Mesendoderm (in vitro differentiated cells): ENCODE results near the gene METTL22.
"Not testable (repeated sequence)": the region's sequence is repeated elsewhere in the genome, so short reads cannot be mapped to it uniquely, and the experiment has no call there.

ENCODE experiments used
- DNase-seq: peaks from one replicate; pipeline ENCODE4 v3.0.0; 2013
- H2AK5ac ChIP-seq: 2 replicates; pipeline ENCODE4 v1.6.1; 2013; ENCODE audit warnings: low read length, inconsistent platforms
- H2BK120ac ChIP-seq: 2 replicates; pipeline ENCODE4 v1.6.1; 2013; ENCODE audit warnings: low read depth, mild to moderate bottlenecking, low read length, moderate library complexity, mixed read lengths
- H2BK15ac ChIP-seq: replicated peaks from 2 replicates; pipeline ENCODE4 v1.6.1; 2013; ENCODE audit warnings: low read depth, mild to moderate bottlenecking, moderate library complexity
- H2BK5ac ChIP-seq: 2 replicates; pipeline ENCODE4 v1.6.1; 2013; ENCODE audit warnings: low read length, inconsistent platforms
- H3K18ac ChIP-seq: 2 replicates; pipeline ENCODE4 v1.6.1; 2013; ENCODE audit warnings: mild to moderate bottlenecking, low read length, mixed read lengths
- H3K23ac ChIP-seq: one replicate; pipeline ENCODE4 v1.6.1; 2013; ENCODE audit warnings: low read length
- H3K27ac ChIP-seq: 2 replicates; pipeline ENCODE4 v1.5.1; 2013; ENCODE audit warnings: low read depth, mild to moderate bottlenecking, inconsistent platforms, low read length, moderate library complexity
- H3K27me3 ChIP-seq: 2 replicates; pipeline ENCODE4 v1.6.1; 2013; ENCODE audit warnings: low read length, control low read depth, mild to moderate bottlenecking, inconsistent platforms; ENCODE audit not compliant: insufficient read depth, poor library complexity
- H3K36me3 ChIP-seq: 2 replicates; pipeline ENCODE4 v1.6.1; 2013; ENCODE audit warnings: low read length, inconsistent platforms; ENCODE audit not compliant: control insufficient read depth, insufficient read depth
- H3K4ac ChIP-seq: one replicate; pipeline ENCODE4 v1.6.1; 2013; ENCODE audit warnings: low read depth, mild to moderate bottlenecking, low read length, moderate library complexity
- H3K4me1 ChIP-seq: 2 replicates; pipeline ENCODE4 v1.6.1; 2013; ENCODE audit warnings: low read depth, low read length, inconsistent platforms; ENCODE audit not compliant: control insufficient read depth
- H3K4me2 ChIP-seq: 2 replicates; pipeline ENCODE4 v1.6.1; 2013; ENCODE audit warnings: low read length
- H3K4me3 ChIP-seq: 2 replicates; pipeline ENCODE4 v1.5.1; 2013; ENCODE audit warnings: mild to moderate bottlenecking, low read length
- H3K56ac ChIP-seq: one replicate; pipeline ENCODE4 v1.6.1; 2013; ENCODE audit warnings: low read length
- H3K79me1 ChIP-seq: 2 replicates; pipeline ENCODE4 v1.6.1; 2013; ENCODE audit warnings: low read length, inconsistent platforms
- H3K79me2 ChIP-seq: 2 replicates; pipeline ENCODE4 v1.6.1; 2013; ENCODE audit warnings: mild to moderate bottlenecking, low read length; ENCODE audit not compliant: control insufficient read depth, insufficient read depth
- H3K9ac ChIP-seq: 2 replicates; pipeline ENCODE4 v1.6.1; 2013; ENCODE audit warnings: low read length, inconsistent platforms
- H4K5ac ChIP-seq: one replicate; pipeline ENCODE4 v1.6.1; 2013; ENCODE audit warnings: low read length
- H4K8ac ChIP-seq: one replicate; pipeline ENCODE4 v1.6.1; 2013; ENCODE audit warnings: low read depth, mild to moderate bottlenecking, control low read depth, low read length, moderate library complexity
- WGBS: extraction: QIAGEN DNeasy Blood & Tissue Kit; methylation state at CpG from one replicate; pipeline ENCODE4 v1.1.7; 2013; ENCODE audit warnings: low lambda C conversion rate, missing lambda C conversion rate; ENCODE audit not compliant: insufficient coverage; ENCODE audit errors: extremely low coverage; 5-methylcytosine and 5-hydroxymethylcytosine counted together

The METTL22 gene

GRCh38 chr16:8646326-8647053 lies 25.0 kb downstream of the METTL22 start:
- Histone ChIP-seq H3K56ac (no peak overlapping the region), H3K4me1 (no peaks in the 10 kb centered on the region), H2BK15ac (no peak overlapping the region), H4K8ac (no peak overlapping the region), H2AK5ac (no peak overlapping the region), H3K4ac (no peak overlapping the region), H3K79me2 (no peaks in the 10 kb centered on the region), H2BK5ac (no peak overlapping the region), H3K4me3 (no peak overlapping the region), H3K27ac (no peak overlapping the region), H3K4me2 (no peak overlapping the region), H3K18ac (no peak overlapping the region), H3K23ac (no peak overlapping the region), H3K36me3 (peaks cover 33% of the 10 kb centered on the region), H2BK120ac (no peak overlapping the region), H3K79me1 (no peaks in the 10 kb centered on the region), H3K27me3 (no peaks in the 10 kb centered on the region), H4K5ac (no peak overlapping the region), H3K9ac (no peak overlapping the region)
- DNase-seq: no peak
- no CpG with 5 or more reads among the region's 13 CpGs for WGBS

GRCh38 chr16:8647721-8648318 lies 26.3 kb downstream of the METTL22 start:
- Histone ChIP-seq H3K4me1 (no peaks in the 10 kb centered on the region), H2BK120ac (no peak overlapping the region), H3K4me2 (no peak overlapping the region), H4K5ac (no peak overlapping the region), H3K4ac (no peak overlapping the region), H3K9ac (no peak overlapping the region), H2AK5ac (no peak overlapping the region), H3K27me3 (no peaks in the 10 kb centered on the region), H3K4me3 (no peak overlapping the region), H3K18ac (no peak overlapping the region), H2BK5ac (no peak overlapping the region), H4K8ac (no peak overlapping the region), H3K27ac (no peak overlapping the region), H3K56ac (no peak overlapping the region), H3K79me1 (no peaks in the 10 kb centered on the region), H3K23ac (no peak overlapping the region), H3K36me3 (peaks cover 20% of the 10 kb centered on the region), H3K79me2 (no peaks in the 10 kb centered on the region), H2BK15ac (no peak overlapping the region)
- no CpG with 5 or more reads among the region's 9 CpGs for WGBS
- no peak for DNase-seq

GRCh38 chr16:8648877-8649276 lies 27.4 kb downstream of the METTL22 start:
- Histone ChIP-seq H3K9ac (no peak overlapping the region), H3K4me1 (no peaks in the 10 kb centered on the region), H3K4me3 (no peak overlapping the region), H3K18ac (no peak overlapping the region), H3K27ac (no peak overlapping the region), H3K23ac (no peak overlapping the region), H2BK5ac (no peak overlapping the region), H3K56ac (no peak overlapping the region), H2BK120ac (no peak overlapping the region), H2BK15ac (no peak overlapping the region), H3K4ac (no peak overlapping the region), H4K8ac (no peak overlapping the region), H3K79me2 (no peaks in the 10 kb centered on the region), H4K5ac (no peak overlapping the region), H3K79me1 (no peaks in the 10 kb centered on the region), H3K27me3 (no peaks in the 10 kb centered on the region), H3K4me2 (no peak overlapping the region), H2AK5ac (no peak overlapping the region), H3K36me3 (peaks cover 18% of the 10 kb centered on the region)
- WGBS: no CpG with 5 or more reads among the region's 4 CpGs
- no peak for DNase-seq

- Histone ChIP-seq H3K27ac (no peak overlapping the region), H2BK5ac (no peak overlapping the region), H3K4me1 (no peaks in the 10 kb centered on the region), H4K8ac (no peak overlapping the region), H3K79me2 (no peaks in the 10 kb centered on the region), H3K36me3 (peaks cover 16% of the 10 kb centered on the region), H4K5ac (no peak overlapping the region), H3K9ac (no peak overlapping the region), H3K4ac (no peak overlapping the region), H3K56ac (no peak overlapping the region), H2BK15ac (no peak overlapping the region), H2AK5ac (no peak overlapping the region), H2BK120ac (no peak overlapping the region), H3K18ac (no peak overlapping the region), H3K23ac (no peak overlapping the region), H3K27me3 (no peaks in the 10 kb centered on the region), H3K79me1 (no peaks in the 10 kb centered on the region), H3K4me3 (no peak overlapping the region), H3K4me2 (no peak overlapping the region)
- WGBS: no CpG with 5 or more reads among the region's 8 CpGs
- DNase-seq: no peak
These were observed 28.5 kb downstream of the METTL22 start for GRCh38 chr16:8649829-8650554.

GRCh38 chr16:8651958-8652357 lies 30.5 kb downstream of the METTL22 start:
- not testable (repeated sequence) for H3K9ac ChIP-seq, H2BK120ac ChIP-seq, H3K4ac ChIP-seq, H3K4me3 ChIP-seq, H3K18ac ChIP-seq, H4K8ac ChIP-seq, H2AK5ac ChIP-seq, H2BK5ac ChIP-seq, H3K27me3 ChIP-seq, H2BK15ac ChIP-seq, H3K36me3 ChIP-seq, H3K4me1 ChIP-seq, H3K79me1 ChIP-seq, H3K23ac ChIP-seq, H3K4me2 ChIP-seq, H4K5ac ChIP-seq, H3K79me2 ChIP-seq, H3K27ac ChIP-seq, H3K56ac ChIP-seq
- peak; percentile 45 for DNase-seq
- WGBS: no CpG with 5 or more reads among the region's 7 CpGs
